Fibroblast of skin of right biceps (primary cell): ENCODE measurements around the gene TRMT1L.

Experiments
- DNase-seq: peaks from one replicate; pipeline ENCODE4 v3.0.0-alpha.2; 2013

TRMT1L gene

DNA sequence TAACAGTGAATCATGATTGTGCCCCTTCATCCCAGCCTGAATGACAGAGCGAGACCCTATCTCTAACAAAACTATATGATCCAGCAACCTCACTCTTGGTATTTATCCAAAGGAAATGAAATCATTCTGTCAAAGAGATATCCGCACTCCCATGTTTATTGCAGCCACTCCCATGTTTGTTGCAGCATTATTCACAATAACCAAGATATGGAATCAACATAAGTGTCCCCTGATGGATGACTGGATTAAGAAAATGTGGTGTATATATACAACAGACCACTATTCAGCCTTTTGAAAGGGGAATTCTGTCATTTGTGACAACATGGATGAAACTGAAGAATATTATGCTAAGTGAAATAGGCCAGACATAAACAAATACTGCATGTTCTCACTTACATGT lies 44.4 kb downstream of the TRMT1L start:
- no peak for DNase-seq

DNA sequence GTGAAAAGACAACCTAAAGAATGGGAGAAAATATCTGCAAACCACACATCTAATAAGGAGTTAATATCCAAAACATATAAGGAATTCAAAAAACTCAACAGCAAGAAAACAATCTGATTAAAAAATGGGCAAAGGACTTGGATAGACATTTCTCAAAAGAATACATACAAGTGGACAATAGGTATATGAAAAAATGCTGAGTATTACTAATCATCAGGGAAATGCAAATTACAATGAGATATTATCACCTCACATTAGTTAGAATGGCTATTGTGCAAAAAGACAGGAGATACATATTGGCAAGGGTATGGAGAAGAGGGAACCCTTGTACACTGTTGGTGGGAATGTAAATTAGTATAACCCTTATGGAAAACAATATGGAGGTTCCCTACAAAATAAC lies 44.9 kb downstream of the TRMT1L start:
- DNase-seq = no peak

- DNase-seq = no peak
Observed at GRCh38 chr1:185110145-185110544, 46.6 kb downstream of the TRMT1L start.

- DNase-seq = peak; percentile 12
Observed at GRCh38 chr1:185108321-185108720, 48.4 kb downstream of the TRMT1L start.

GRCh38 chr1:185105121-185105520 lies 51.6 kb downstream of the TRMT1L start:
- DNase-seq = no peak

DNA sequence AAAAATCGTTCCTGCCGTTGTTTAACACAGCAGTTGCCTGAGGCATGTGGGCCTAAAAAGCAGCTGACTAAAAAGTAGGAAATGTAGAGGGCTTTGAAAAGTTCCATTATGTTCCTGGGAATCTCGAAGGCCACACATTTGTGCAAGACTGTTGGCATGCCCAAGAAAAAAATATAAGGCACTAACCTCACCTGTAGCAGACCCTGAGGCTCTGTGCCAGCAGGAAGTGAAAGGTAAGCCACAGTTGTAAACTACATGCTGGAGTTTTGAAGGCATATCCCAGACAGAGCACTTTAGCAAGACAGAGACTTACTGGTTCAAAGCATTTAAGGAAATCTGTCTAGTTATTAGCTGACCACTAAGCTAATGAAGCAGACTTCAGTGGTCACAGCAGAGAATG lies 52.7 kb downstream of the TRMT1L start:
- no peak for DNase-seq

DNA sequence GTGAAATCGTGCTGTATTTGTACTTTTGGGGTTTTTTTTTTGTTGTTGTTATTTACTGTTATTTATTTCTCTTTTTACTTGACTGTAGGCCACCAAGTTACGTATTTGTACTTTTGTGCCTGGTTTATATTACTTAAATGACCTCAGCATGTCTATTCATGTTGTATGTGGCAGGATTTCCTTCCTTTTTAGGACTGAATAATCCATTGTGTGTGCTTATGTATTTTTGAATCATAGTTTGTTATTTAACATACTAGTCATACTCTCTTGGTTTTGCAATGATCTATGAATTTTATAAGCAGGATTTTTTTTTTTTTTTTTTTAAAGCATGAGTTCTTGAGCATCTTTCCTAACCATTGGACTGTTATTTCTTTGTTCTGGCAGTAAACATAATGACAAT lies 60.2 kb downstream of the TRMT1L start:
- no peak for DNase-seq

- no peak for DNase-seq
Observed at GRCh38 chr1:185094761-185095160, 62.0 kb downstream of the TRMT1L start.

GRCh38 chr1:185091480-185091879 lies 65.3 kb downstream of the TRMT1L start:
- no peak for DNase-seq

DNA sequence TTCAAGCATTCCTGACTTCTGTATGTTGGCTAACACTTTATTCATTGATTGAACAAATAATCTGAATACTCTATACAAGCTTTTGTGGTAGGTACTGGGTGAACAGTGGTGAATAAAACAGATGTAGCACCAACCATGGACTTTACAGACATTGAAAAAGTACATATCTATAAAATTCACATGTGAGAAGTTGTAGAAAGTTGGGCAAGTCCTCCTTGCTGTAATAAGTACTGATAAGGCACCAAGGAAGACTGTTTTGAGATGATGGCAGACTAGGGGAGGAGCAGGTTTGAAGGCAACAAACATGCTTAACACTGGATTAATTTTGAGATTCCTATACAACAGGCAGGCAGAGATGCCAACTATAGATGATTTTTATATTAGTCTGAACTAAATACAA lies 69.0 kb downstream of the TRMT1L start:
- DNase-seq = no peak

GRCh38 chr1:185087101-185087500 lies 69.7 kb downstream of the TRMT1L start:
- no peak for DNase-seq

- no peak for DNase-seq
Observed at GRCh38 chr1:185083818-185084217, 72.9 kb downstream of the TRMT1L start.

- DNase-seq = no peak
Observed at GRCh38 chr1:185080422-185080821, 76.3 kb downstream of the TRMT1L start.

DNA sequence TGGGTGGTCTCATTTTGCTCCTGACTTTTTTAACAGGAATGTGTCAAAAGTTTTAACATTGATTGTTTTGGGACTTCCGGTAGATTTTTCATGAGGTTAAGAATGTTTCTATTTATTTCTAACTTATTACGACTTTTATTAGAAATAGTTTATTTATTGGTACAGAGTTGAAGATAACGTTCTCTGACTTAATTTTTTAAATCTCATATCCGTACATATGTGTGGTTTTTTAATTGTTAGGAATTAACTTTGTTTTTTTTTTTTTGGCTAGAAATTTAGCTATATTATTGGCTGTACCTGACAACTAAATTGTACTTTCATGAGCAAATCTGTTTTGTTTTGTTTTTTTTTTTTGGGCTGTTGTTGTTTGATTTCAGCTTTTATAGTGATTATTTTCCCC lies 79.4 kb downstream of the TRMT1L start:
- DNase-seq = no peak

GRCh38 chr1:185075476-185075875 lies 81.3 kb downstream of the TRMT1L start:
- DNase-seq = no peak

GRCh38 chr1:185074307-185074706 lies 82.4 kb downstream of the TRMT1L start:
- peak; percentile 62 for DNase-seq

DNA sequence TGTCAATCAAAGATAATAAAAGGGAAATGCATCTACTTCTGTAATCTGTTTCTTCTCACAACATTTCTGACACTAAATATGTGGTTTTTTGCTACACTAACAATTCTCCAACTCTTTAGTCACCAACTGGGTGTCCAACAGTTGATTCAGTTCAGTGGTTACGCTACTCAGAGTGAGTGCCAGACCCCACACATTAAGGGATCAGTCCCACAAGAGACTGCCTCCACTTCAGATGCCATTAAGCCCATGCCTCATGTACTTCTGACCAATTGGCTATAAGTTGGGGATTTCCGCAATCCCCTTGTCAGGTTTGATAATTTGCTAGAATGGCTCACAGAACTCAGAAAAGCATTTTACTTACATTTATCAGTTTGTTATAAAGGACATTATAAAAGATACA lies 83.0 kb downstream of the TRMT1L start:
- DNase-seq = peak; percentile 44

DNA sequence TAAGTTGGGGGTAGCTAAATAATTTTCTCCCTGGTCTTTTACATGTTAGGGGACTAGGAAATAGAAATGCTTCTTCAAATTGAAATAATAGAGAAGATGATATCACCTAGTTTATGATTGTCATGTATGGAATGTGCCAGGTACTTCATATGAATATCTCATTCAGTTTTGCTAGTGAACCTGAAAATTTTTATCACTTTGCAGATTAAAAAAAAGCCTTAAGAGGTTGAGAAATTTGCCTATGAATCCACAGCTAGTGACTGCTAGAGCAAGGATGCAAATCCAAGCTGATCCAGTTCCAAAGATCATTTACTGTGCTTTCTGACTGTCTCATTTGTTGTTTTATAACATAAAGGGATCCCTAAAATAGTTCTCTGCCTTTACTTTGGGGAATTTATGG lies 86.7 kb downstream of the TRMT1L start:
- DNase-seq = no peak

GRCh38 chr1:185069202-185069772 lies 87.5 kb downstream of the TRMT1L start:
- DNase-seq = no peak

DNA sequence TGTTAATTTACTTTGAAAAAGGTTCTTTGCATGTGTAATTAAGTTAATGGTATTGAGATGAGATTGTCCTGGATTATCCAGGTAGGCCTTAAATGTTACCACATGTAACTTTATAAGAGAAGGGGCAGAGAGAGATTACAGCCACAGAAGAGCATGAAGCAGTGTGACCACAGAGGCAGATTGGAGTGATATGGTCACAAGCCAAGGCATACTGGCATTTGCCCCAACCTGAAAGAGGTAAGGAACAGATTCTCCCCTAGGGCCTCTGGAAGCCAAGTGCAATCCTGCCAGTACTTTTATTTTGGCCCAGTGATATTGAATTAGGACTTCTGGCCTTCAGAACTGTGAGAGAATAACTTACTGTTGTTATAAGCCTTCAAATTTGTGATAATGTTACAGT lies 88.4 kb downstream of the TRMT1L start:
- DNase-seq = no peak
